Measurements from ENCODE around the gene MNT. TPM values are rescaled to one million over a fixed set of nuclear protein-coding genes. Genes with fewer than 3 reads are reported as not detected.

MNT gene
- total RNA-seq, 1 donor from 2014 or later: 32.7 TPM

DNA sequence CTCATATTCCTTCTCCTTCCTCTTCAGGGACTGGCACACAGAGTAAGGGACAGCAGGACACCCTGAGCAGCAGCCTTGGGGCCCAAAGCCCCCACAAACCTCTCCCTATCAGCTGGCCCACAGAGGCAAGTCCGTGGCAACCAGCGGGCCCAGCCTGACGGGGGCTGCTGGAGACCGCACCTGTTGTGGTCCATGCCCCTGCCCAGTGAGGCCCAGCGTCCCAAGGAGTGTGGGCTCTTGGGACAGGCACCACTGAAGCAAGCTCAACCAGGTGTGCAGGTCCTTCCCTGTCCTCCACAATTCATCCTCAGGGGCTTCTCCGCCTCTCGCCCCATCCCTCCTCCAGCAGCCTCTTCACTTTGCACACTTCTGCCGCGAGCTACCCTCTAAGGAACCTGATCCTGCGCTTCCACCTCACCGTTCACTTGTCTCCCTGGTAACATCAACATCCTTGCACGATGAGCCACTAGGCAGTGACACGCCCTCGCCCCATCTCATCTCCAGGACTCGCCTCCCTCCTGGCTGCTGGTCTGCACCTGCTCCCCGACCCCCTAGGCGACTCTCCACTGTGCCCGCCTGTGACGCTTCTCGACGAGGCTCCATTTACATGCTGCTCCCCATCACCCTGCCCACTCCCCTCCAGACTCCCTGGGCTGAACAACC lies 12.7 kb downstream of the MNT start:
- Histone ChIP-seq H3K4me1 (peaks cover 25% of the 10 kb centered on the region), H3K36me3 (peaks cover 22% of the 10 kb centered on the region), H3K27ac (no peak overlapping the region), H3K27me3 (no peaks in the 10 kb centered on the region), H3K4me3 (no peak overlapping the region), H3K9me3 (no peaks in the 10 kb centered on the region)
- no peak for DNase-seq
- intact Hi-C loops (cut with DNase I): no loop called here
- no peak for ATAC-seq
- TF ChIP-seq, protein P1, sequence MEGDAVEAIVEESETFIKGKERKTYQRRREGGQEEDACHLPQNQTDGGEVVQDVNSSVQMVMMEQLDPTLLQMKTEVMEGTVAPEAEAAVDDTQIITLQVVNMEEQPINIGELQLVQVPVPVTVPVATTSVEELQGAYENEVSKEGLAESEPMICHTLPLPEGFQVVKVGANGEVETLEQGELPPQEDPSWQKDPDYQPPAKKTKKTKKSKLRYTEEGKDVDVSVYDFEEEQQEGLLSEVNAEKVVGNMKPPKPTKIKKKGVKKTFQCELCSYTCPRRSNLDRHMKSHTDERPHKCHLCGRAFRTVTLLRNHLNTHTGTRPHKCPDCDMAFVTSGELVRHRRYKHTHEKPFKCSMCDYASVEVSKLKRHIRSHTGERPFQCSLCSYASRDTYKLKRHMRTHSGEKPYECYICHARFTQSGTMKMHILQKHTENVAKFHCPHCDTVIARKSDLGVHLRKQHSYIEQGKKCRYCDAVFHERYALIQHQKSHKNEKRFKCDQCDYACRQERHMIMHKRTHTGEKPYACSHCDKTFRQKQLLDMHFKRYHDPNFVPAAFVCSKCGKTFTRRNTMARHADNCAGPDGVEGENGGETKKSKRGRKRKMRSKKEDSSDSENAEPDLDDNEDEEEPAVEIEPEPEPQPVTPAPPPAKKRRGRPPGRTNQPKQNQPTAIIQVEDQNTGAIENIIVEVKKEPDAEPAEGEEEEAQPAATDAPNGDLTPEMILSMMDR (IDR thresholded peaks at IDR 0.05): no peak

DNA sequence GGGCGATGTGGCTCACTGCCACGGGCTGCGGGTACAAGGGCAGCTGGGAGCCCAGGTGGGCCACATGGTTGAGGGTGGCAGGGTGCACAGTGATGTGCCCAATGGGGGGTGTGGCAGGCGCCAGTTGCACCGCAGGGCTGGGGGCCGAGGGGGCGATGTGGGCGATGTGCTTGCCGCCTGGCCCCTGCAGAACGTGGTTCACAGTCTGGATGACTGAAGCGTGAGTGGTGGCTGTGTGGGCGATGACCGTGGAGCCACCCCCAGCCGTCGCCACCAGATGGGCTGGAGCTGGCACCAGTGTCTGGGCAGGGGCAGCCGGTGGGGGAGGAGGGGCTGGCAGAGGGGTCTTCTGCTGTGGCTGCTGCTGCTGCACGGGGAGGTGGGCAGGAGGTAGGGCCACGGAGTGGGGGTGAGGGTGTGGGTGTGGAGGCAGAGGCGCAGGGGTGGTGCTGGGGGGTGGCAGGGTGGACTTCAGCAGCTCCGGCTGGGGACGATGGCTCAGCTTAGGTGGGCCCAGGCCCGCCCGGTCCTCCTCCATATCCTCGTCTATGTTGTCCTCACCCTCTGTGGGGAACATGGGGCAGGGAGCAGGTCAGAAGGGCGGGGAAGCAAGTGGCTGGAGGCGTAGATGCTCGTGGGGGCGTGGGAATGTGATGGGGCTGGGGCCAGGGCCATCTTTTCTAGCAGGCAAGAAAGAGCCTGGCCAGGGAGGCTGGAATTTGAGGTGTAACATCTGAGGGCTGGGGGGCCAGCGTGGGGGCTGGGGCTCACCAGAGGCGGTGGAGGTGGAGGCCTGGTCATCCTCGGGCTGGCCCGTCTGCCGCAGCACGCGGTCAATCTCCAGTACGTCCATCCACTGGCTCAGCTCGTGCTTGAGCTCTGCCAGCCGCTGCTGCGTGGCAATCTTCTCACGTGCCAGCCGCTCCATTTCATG lies 13.5 kb downstream of the MNT start:
- Histone ChIP-seq H3K4me1 (peaks cover 25% of the 10 kb centered on the region), H3K36me3 (peaks cover 22% of the 10 kb centered on the region), H3K4me3 (no peak overlapping the region), H3K9me3 (no peaks in the 10 kb centered on the region), H3K27me3 (no peaks in the 10 kb centered on the region), H3K27ac (no peak overlapping the region)
- intact Hi-C loops (cut with DNase I): no loop called here
- ATAC-seq: no peak
- TF ChIP-seq, protein P1 (IDR thresholded peaks at IDR 0.05): no peak
- DNase-seq: no peak

DNA sequence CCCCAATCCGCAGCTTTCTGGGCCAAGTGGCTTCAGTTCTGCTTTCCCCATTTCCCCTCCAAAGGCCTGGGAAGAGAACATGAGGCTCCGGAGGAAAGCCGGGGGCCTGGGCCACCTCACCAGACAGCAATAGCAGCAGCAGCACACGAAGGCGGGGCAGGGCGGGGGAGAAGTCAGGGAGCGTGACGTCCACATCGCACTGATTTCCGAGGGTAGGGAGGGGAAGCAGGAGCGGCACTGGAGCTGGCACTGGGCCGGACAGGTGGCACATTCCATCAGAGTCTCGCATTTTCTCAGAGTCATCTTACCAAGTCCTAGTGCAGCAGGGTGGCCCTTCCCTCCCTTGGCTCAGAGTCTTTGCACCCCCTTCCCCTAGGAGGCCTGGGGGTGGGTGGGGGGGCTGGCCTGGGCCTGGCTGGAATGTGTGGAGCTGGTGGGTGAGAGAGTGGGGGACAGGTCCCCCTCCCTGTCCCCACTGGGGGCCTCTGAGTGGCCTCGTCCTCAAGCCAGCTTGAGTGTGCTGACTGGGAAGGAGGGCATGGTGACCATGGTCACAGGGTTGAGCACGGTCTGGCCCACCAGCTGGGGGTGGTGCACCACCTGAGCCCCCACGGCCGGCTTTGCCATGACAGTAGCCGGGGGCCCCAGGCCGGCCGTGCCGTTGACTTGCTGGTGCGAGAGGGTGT lies 14.3 kb downstream of the MNT start:
- Histone ChIP-seq H3K4me1 (peaks cover 17% of the 10 kb centered on the region), H3K27ac (no peak overlapping the region), H3K27me3 (no peaks in the 10 kb centered on the region), H3K9me3 (no peaks in the 10 kb centered on the region), H3K4me3 (no peak overlapping the region), H3K36me3 (peaks cover 22% of the 10 kb centered on the region)
- ATAC-seq (no peak), DNase-seq (no peak)
- TF ChIP-seq, protein P1 (IDR thresholded peaks at IDR 0.05): no peak
- intact Hi-C loops (cut with DNase I): no loop called here

DNA sequence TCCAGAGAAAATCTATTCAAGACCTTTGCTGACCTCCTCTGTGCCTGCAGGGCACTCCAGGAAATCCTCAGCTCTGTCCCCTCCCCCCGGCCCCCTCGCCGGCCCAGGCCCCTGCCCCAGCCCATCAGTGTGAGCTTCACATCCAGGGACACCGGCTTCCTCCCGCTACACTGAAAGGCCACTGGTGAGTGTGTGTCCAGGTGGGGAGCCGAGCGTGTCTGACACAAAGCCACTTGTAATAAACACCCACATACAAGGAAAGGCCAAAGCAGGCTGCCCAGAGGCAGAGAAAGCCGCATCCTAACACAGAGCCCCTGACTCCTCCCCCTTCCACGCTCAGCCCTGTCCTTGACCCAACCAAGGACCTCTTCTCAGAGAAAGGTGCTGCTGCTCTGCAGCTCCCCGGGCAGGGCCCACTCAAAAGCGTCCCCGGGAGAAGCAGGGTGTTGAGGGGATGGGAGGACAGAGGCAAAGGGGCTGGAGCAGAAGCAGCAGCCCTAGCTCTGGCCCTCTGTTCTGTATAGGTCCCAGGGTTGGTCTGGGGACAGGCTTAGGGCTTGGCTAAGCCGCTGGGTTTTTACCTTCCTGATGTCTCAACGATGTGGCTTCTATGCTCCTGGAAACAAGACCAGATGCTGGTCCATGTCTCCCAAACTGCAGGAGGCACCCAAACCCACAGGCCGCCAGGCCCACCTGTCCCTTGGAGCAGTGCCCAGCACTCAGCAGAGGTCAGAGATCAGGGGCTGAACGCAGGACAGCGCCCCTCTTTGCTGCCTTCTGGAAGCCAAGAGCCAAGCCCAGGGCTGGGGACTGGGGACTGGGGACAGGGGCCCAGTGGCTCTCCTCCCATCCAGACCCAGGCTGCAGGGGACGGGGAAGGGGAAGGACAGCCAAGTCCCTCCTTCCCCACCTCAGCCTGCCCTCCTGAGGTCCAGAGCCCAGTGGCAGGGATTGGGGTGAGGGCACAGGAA lies 15.3 kb downstream of the MNT start:
- ATAC-seq (no peak), DNase-seq (no peak)
- Histone ChIP-seq H3K9me3 (no peaks in the 10 kb centered on the region), H3K27me3 (no peaks in the 10 kb centered on the region), H3K36me3 (peaks cover 22% of the 10 kb centered on the region), H3K4me1 (peaks cover 7% of the 10 kb centered on the region), H3K27ac (no peak overlapping the region), H3K4me3 (no peak overlapping the region)
- intact Hi-C loops (cut with DNase I): no loop called here
- TF ChIP-seq, protein P1 (IDR thresholded peaks at IDR 0.05): no peak

Data from upper lobe of right lung (tissue), 1 donor.